Measurements from ENCODE around the gene TMEM238.

Gene TMEM238

DNA sequence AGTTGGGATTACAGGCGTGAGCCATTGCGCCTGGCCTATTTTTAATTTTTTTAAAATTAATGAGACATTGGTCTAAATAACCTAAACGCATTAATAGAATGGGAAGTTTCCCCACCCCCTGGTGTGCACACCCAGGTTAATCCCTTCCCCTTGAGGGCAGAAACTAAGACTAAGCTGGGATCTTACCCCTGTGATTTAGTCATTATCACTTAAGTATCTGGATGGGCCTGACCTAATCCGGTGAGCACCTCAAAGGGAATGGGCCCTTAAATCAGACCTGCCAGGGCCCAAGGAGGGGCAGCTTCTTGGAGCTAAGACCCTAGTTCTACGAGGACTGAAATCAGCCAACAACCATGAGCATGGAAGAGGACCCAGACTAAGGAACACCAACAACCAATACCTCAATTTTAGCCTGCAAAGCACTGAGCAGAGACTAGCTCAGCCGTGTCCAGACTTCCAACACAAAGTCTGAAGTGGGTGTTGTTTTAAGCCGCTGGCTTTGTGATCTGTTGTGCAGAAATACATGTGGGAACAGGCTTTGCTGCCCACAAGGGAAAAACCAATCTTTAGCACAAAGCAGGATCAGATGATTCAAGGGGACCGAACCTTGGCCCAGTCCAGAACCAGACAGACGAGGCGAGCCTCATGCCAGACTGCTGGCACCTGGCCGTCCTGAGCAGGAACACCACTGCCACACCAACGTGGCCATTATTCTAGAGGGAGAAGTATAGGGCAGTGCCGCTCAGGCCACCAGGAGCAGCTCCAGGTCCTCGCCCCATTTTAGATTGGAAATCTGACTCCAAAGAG is 16.4 kb upstream of the TMEM238 start:
- DNase-seq, result no peak

DNA sequence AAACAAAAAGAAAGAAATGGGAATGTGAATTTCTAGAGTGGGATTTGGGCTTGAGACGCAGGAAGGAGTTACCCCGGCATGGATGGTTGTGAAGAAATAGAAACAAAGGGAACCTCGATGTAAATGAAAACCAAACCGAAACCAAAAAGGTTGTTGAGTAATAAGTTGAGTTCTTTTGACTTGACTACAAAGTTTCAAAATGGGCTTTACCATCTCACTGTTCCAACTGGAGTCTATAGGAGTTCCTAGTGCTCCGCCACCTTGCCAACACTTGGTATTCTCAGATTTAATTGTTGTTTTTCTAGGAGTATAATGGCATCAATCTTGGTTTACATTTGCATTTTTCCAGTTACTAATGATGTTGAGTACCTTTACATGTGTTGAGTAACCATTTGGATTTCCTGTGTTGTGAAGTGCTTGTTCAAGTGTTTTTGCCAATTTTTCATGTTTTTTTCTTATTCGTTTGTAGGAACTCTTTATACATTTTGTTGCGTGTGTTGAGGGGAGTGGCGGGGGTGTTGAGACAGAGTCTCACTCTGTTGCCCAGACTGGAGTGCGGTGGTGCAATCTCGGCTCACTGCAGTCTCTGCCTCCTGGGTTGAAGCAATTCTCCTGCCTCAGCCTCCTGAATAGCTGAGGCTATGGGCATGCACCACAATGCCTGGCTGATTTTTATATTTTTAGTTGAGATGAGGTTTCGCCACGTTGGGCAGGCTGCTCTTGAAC is 14.3 kb upstream of the TMEM238 start:
- no peak for DNase-seq

DNA sequence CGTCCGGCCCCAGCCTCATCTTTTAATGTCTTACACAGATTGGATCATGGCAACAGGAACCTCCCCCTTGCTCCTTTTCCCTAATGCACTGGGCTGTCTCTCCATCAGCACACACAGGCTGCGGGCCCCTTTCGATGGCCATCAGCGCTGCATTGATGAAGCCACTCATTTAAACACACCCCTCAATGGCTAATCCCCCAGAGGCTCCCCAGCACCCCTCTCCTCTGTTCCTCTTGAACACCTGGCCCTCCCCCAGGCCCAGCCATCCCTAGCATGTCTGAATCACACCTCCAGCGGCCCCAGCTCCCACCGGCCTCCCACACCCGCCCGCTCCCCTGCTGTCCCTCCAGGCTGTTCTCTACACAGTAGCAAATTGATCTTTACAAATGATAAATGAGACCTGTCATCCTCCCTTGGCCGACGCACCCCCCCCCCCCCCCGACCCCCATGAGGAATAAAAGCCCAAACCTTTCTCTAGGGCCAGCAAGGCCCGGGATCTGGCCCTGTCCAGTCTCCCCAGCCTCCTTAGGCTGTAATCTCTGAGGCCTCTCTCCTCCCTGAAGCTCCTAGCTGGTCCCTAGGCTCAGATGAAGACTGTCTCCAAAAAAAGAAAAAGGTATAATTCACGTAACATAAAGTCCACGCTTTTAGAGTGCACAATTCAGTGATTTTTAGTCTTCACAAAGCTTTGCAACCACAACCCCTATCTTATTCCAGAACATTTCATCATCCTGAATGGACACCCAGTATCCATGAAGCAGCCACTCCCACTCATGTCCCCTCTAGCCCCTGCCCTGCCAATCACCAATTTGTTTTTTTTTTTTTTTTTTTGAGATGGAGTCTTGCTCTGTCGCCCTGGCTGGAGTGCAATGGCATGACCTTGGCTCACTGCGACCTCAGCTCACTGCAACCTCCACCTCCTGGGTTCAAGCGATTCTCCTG is 9.0 kb upstream of the TMEM238 start:
- DNase-seq, result no peak

DNA sequence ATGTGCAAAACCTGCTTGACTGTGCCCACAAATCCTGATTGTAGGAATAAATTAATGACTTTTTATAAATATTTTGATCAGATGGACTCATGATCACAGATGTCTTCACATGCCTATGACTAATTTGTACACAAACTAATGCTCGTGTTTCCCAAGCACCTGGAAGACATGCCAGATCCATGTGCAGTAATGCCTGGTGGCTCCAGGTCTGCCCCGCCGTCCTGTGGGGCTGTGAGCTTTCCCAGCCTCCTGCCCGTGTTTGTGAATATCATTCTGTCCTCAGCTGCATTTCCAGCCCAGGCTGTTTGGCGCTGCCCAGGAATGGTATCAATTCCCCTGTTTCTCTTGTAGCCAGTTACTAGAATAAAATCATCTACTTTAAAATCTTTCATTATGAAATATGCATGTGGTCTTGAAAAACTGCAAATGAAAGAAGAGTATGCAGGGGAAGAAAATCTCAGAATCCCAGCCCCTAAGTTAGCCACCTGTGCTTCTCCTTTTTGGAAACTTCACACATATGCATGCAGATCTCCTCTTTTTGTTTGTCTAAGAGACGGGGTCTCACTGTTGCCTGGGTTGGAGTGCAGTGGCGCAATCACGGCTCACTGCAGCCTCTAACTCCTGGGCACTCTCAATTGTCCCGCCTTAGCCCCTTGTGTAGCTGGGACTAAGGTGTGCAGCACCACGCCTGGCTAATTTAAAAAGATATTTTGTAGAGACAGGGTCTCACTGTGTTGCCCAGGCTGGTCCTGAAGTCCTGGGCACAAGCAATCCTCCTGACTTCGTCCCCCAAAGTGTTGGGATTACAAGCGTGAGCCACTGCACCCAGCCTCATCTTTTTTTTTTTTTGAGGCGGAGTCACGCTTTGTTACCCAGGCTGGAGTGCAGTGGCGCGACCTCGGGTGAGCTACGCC is 7.9 kb upstream of the TMEM238 start:
- DNase-seq, result no peak

DNA sequence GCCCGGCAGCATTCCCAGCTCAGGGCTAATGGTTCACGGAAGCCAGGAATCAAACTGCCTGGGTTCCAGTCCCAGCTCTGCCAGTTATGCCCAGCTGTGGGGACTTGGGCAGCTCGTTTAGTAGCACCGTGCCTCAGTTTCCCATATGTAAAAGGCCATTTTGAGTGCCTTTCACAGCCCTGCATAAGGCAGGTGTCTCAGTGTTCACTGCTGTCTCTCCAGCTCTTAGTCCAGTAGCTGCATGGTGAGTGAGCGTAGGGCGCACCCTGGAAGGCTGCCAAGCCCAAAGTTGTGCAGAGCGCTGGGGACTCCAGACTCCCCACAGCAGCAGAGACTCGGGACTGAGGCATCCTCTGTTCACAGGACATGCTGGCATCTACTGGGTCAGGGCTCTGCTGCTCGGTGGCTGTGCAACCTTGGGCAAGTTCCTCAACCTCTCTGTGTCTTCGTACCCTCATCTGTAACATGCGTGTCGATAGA is 7.1 kb upstream of the TMEM238 start:
- no peak for DNase-seq

DNA sequence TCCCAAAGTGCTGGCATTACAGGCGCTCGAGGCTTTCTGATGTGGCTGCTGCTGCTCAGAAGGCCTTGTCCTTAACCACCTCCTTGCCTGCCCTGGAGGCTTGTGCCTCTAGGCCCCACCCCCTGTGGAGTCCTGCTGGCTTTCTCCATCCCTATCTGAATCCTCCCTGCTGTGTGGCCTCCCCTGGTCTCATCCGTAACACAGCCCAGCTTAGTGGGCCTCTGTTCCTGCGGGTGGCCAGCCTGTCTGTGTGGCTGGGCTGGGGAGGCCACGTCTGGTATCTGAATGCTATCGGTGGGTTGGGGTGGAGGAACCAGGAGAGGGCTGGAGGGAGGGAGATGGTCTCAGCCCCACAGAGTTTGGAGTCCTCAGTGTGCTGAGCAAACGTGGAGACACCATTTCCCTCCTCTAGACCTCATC is 6.4 kb upstream of the TMEM238 start:
- no peak for DNase-seq

DNA sequence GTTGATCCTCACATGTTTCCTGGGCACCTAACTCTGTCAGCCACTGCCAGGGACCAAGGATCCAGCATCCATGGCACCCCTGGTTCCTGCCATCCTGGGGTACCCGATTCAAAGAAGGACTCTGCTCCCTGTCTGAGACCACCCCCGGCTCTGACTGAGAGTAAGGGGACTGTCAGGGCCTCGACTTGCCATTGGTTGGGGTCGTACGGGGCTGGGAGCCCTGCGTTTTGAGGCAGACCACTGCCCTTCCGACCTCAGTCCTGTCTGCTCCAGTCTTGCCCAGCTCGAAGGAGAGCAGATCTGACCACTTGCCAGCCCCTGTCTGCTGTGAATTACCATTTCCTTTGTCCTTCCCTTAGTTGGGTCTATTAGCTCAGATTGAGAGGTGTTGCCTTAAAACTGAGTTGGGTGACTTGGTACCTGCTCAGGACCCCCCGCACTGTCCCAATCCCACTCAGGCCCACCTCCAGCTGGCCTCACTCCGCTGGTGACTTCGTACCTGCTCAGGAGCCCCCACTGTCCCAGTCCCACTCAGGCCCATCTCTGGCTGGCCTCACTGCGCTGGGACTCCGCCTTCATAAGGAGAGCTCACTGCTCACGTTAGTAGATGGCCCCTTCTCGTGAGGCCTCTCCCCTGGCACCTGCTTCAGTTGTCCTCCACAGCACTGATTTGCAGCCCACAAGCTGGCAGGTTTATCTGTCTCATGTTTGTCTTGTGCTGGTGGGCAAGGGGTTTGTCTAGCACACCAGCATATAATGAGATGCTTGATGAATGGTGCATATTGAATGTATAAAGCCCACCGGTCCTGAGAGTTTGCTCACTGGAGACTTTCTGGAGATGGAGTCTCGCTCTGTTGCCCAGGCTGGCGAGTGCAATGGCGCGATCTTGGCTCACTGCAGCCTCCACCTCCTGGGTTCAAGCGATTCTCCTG is 5.6 kb upstream of the TMEM238 start:
- DNase-seq, result no peak

DNA sequence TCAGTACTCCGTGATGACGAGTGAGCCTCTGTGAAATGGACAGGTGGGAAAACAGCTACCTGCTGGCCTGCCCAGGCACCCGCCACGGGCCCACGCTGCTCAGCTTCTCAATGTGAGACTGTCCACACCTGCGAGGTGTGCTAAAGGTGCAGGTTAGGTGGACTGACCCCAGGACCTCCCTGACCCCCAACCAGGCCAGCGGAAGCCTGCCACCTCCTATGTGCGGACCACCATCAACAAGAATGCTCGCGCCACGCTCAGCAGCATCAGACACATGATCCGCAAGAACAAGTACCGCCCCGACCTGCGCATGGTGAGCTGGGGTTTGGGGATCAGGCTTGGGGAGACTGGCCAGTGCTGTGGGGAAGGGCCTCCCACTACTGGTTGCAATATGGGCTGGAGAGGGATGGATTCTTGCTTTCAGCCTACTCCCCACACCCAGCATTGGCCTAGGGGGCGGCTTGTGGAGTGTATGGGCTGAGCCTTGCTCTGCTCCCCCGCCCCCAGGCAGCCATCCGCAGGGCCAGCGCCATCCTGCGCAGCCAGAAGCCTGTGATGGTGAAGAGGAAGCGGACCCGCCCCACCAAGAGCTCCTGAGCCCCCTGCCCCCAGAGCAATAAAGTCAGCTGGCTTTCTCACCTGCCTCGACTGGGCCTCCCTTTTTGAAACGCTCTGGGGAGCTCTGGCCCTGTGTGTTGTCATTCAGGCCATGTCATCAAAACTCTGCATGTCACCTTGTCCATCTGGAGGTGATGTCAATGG is 3.8 kb upstream of the TMEM238 start:
- no peak for DNase-seq

DNA sequence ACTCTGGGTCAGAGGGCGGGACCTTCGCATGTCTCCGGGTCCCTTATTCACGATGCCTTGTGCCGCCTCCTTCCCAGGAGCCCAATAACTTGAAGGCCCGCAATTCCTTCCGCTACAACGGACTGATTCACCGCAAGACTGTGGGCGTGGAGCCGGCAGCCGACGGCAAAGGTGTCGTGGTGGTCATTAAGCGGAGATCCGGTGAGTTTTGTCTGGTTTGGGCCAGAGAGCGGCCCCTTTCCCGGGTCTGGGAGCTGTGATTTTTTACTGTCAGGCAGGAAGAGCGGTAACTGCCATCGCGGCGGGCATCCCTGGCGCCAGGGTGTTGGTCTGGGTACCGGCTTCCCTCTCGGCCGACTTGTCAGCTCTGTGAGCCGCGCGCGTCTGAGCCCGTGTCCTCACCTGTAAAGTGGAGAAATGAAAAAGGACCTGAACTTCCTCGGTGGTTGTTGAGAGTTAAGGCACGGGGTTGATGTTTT is 2.4 kb upstream of the TMEM238 start:
- DNase-seq, result no peak

DNA sequence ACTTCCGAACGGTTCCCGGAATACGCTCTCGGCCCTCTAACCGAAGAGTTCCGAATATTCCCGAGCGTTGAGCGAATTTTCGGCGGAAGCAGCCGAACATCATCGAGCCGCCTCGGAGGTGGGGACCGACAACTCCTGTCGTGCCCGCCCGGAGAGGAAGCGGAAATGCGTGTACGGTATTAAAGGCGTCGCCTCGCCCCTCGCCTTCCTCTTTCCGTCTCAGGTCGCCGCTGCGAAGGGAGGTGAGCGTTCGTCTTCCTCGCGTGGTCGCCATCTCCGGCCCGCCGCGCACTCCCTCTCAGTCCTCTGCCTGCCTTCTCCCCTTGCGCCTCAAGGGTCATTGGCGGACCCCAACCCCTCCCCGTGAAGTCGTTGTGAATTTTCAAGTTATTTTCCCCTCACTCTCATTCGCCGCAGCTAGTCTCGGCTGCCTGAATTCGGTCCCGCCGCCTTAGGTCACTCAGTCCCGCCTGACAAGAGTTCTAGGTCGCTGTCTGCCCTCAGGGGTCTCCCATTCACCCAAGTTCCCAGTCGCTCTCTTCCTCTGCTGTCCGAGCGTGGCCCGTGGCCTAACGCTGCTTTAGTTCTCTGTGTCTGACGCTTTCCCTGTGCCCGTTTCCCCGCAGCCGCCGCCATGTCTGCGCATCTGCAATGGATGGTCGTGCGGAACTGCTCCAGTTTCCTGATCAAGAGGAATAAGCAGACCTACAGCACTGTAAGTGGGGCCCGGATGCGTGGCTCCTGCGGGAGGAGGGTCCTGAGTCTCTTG is 1.8 kb upstream of the TMEM238 start, which contains the start of gene RPL28:
TSS of gene RPL28 (plus strand) at position 209 of the 769 bp plus-strand sequence. CDS start at position 635, 426 bp downstream.
- peak; percentile 97 for DNase-seq

DNA sequence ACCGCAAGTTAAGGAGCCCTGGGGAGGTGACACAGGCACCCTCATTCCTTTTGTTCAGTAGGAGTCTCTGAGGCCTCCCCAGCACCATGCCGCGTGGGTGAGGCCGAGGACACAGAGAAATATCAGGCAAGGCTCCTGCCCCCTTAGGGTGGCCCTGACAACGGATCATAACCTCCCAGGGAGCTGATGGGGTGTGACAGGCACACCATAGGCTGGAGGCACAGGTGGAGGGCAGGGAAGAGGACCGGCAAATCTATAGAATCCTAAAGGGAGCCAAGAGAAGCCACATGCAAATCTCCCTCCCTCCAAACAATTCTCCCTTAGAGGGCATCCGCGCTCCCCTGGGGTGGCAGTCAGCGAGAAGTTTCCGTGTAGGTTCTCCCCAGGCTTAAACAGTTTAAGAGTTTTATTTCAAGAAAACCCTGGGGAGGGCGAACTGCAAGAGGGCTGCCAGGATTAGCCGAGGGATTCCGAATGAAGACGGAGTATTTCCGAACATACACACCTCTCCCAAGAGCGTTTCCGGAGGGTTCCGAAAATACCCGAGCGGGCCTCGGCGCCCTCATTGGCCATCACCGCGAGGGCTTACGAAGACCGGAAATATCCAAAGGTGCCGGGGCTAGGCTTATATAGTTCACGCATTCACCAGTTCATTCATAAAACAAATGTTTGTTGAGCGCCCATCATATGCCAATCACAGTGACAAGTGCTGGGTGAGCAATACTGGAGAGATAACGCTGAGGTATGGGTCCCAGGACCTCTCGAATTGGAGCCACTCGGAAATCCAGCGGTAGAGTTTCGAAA is 1.0 kb upstream of the TMEM238 start:
- DNase-seq, result peak; percentile 97

DNA sequence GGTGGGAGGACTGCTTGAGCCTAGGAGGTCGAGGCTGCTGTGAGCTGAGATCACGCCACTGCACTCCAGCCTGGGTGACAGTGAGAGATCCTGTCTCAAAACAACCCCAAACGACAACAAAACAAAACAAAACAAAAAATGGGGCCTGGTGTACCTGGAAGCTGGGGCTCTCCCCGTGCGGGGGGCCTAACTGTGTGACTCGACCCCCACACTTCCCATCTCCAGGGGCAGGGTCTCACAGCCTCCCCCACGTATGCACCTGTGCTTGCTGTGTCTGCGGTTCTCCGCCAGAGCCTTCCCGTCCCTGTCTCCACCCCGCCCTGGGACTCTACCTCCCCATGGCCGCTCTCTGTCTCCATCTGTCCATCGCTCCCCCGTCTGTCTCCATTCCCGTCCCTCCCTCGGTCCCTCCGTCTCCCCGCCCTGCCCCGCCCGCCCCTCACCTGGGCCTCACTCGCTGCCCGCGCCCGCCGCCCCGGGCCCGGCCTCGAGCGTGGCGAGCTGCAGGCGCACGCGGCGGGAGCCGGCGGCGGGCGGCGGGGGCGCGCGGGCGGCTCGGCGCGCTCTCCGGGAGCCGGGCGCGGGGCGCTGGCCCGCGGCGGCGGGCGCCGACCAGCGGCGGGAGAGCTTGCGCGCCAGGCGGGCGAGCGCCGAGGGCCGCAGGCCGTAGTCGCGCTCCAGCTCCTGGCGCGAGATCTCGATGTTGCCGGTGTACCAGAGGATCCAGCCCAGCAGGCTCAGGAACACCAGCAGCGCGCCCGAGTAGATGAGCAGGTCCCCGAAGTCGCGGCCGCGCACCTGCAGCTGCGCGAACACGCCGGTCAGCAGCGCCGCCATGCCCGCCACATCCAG is 587 bp downstream of the TMEM238 start:
- peak; percentile 63 for DNase-seq

DNA sequence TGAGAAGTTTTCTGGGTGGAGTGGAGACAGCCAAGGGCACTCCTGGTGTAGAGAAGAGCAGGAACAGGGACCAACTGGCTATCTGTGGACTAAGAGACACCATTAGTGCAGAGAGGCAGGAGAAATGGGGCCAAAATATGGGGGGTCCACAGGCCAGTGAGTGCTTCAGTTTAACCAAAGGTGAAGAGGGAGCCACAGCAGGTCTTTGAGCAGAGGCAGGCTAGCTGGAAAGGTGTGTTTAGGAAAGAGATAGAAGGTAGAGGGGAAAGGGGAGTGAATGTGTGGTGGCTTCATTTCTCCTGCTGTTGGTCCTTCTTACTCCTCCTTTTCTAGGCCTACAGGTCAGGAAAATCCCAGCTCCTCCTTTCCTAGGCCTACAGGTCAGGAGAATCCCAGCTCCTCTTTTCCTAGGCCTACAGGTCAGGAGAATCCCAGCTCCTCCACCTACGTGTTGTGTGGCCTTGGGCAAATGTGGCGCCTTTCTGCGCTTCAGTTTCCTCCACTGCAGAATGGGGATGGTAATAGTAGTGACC is 1.5 kb downstream of the TMEM238 start:
- no peak for DNase-seq

DNA sequence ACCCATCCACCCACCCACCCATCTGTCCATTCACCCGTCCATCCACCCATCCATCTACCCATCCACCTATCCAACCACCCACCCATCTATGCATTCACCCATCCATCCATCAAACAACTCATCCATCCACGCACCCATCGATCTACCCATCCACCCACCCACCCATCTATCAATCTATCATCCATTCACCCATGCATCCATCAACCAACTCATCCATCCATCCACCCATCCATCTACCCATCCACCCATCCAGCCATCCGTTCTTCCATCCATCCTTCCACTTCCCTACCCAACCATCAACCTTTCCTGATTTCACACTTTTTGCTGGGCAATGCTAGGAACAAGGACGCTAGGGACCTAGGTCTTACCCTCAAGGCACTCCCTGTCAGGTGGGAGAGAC is 2.1 kb downstream of the TMEM238 start:
- no peak for DNase-seq

DNA sequence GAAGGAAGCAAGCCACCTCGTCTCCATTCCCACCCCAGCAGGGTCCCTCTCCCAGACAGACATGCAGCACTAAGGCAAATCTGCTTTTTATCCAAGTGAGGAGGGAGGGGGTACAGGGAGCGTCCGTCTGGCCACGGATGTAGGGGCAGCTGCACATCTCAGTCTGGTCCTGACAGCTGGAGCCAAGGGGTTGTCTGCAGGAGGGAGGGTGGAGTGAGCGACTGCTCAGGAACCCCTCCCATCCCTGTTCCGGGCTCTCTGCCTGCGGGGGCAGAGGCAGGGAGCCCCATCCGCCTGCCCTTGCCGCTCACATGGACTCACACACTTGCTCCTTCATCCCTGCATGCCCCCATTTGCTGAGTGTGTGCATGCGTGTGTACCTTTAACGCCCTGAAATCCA is 4.9 kb downstream of the TMEM238 start:
- DNase-seq, result no peak

DNA sequence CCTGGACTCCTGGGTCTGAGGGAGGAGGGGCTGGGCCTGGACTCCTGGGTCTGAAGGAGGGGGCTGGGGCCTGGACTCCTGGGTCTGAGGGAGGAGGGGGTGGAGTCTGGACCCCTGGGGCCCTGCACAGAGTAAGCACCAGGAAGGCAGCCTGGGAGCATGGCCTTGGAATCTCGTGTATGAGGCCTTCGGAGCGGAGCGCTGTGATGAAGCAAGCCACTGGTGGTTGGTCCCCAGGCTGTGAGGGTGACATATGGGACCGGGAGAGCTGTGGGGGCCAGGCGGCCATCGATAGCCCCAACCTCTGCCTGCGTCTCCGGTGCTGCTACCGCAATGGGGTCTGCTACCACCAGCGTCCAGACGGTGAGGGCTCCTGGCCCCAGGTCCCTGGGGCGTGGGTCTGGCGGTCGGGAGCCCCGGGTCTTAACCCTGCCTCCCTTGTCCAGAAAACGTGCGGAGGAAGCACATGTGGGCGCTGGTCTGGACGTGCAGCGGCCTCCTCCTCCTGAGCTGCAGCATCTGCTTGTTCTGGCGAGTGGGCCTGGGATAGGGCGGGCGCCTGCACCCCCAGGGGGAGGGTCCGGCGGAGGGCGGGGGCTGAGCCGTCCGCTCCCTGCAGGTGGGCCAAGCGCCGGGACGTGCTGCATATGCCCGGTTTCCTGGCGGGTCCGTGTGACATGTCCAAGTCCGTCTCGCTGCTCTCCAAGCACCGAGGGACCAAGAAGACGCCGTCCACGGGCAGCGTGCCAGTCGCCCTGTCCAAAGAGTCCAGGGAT is 6.5 kb downstream of the TMEM238 start:
- no peak for DNase-seq

All from DMS79 treated with DMSO at 0.1 percent for 48 hours (cell line).